PC-3 (cell line): ENCODE measurements around the gene COL27A1. TPM values are rescaled to one million over a fixed set of nuclear protein-coding genes. Genes with fewer than 3 reads are reported as not detected.

Experiments
- ATAC-seq: fragments of 200-7000 bp; cut with Tn5 transposase; 2 replicates; pipeline ENCODE4 v1.9.1; 2020; ENCODE audit warnings: mild to moderate bottlenecking, moderate library complexity
- Bru-seq: library from RNA; stranded (reverse); fragments of 400-500 nt; gene quantifications from one replicate; lab custom pipeline; 2021; lab: Mats Ljungman, UMichigan
- BruChase-seq, 2 experiments: library from RNA; stranded (reverse); fragments of 400-500 nt; gene quantifications; one replicate each; lab custom pipeline; 2021; lab: Mats Ljungman, UMichigan
- BruUV-seq: library from RNA; stranded (reverse); fragments of 400-500 nt; replicated peaks from 2 replicates; lab custom pipeline; 2021; lab: Mats Ljungman, UMichigan
- CTCF ChIA-PET: fragments of 300-600 bp; sonication (Branson Sonifier 250); formaldehyde crosslinking; loops from one replicate; lab custom pipeline; 2022; ENCODE audit warnings: antibody characterized with exemption; lab: Charles Lee
- POLR2A ChIA-PET: fragments of 300-600 bp; sonication (Branson Sonifier 250); formaldehyde crosslinking; loops from one replicate; lab custom pipeline; 2022; ENCODE audit warnings: antibody characterized with exemption; ENCODE audit not compliant: unreplicated experiment; lab: Charles Lee
- DNase-seq: peaks from one replicate; pipeline ENCODE4 v3.0.0-alpha.2; 2015
- H2AFZ ChIP-seq: fragments of 300-600 bp; sonication (generic); 2 replicates; pipeline ENCODE4 v1.6.0; 2016; ENCODE audit warnings: antibody characterized with exemption, low read length
- H3F3A ChIP-seq: fragments of 300-600 bp; sonication (generic); one replicate; pipeline ENCODE4 v1.6.0; 2017; ENCODE audit warnings: antibody characterized with exemption, low read length, control low read depth, mild to moderate bottlenecking; ENCODE audit not compliant: unreplicated experiment
- H3K27ac ChIP-seq: fragments of 300-600 bp; sonication (generic); 2 replicates; pipeline ENCODE4 v1.5.1; 2016; ENCODE audit warnings: mild to moderate bottlenecking, low read length
- H3K27me3 ChIP-seq: fragments of 300-600 bp; sonication (generic); 2 replicates; pipeline ENCODE4 v1.6.1; 2016; ENCODE audit warnings: low read length, mixed read lengths
- H3K36me3 ChIP-seq: fragments of 300-600 bp; sonication (generic); 2 replicates; pipeline ENCODE4 v1.6.1; 2016; ENCODE audit warnings: low read depth, mixed run types, low read length, mixed read lengths
- H3K4me1 ChIP-seq: fragments of 300-600 bp; sonication (generic); 2 replicates; pipeline ENCODE4 v1.5.1; 2016; ENCODE audit warnings: low read length; ENCODE audit not compliant: insufficient read depth
- H3K4me2 ChIP-seq: fragments of 300-600 bp; sonication (generic); 2 replicates; pipeline ENCODE4 v1.6.0; 2016; ENCODE audit warnings: low read length
- H3K4me3 ChIP-seq: fragments of 300-600 bp; sonication (generic); 2 replicates; pipeline ENCODE4 v1.5.1; 2016; ENCODE audit warnings: mild to moderate bottlenecking, low read length, mixed read lengths
- H3K79me2 ChIP-seq: fragments of 300-600 bp; sonication (generic); 2 replicates; pipeline ENCODE4 v1.6.1; 2017; ENCODE audit warnings: low read length, mixed read lengths
- H3K9ac ChIP-seq: fragments of 300-600 bp; sonication (generic); 2 replicates; pipeline ENCODE4 v1.6.0; 2016; ENCODE audit warnings: mild to moderate bottlenecking, low read length
- H3K9me2 ChIP-seq: fragments of 300-600 bp; sonication (generic); replicated peaks from 2 replicates; pipeline ENCODE4 v1.6.1; 2016; ENCODE audit warnings: mixed run types, low read length, mixed read lengths
- H3K9me3 ChIP-seq: fragments of 300-600 bp; sonication (generic); 2 replicates; pipeline ENCODE4 v1.6.1; 2016; ENCODE audit warnings: low read length, mixed read lengths
- H4K20me1 ChIP-seq: fragments of 300-600 bp; sonication (generic); 2 replicates; pipeline ENCODE4 v1.6.1; 2016; ENCODE audit warnings: low read length, mixed read lengths
- EZH2 ChIP-seq: fragments of 300-600 bp; sonication (generic); IDR thresholded peaks from one replicate; pipeline ENCODE4 v1.6.1; 2017; ENCODE audit warnings: antibody characterized with exemption, mild to moderate bottlenecking, low read length; ENCODE audit not compliant: unreplicated experiment
- EZH2phosphoT487 ChIP-seq: fragments of 300-600 bp; sonication (generic); IDR thresholded peaks from 2 replicates; pipeline ENCODE4 v1.6.1; 2018; ENCODE audit warnings: mild to moderate bottlenecking, antibody characterized with exemption, low read length, borderline replicate concordance
- intact Hi-C: fragments of 100-400 bp; cut with micrococcal nuclease; formaldehyde crosslinking; loops from 2 replicates; pipeline ENCODE4 v1.9.0; 2023
- long read RNA-seq: library from polyadenylated mRNA; unstranded; transcript quantifications from one replicate; pipeline ENCODE4 v2.0.0, GENCODE V29; 2021; ENCODE audit not compliant: unreplicated experiment
- total RNA-seq: library from RNA; depleted of rRNA; stranded (reverse); fragments of >200 nt; gene quantifications from 2 replicates; pipeline ENCODE4 v1.2.3, GENCODE V29; 2014; rRNA removed
- TF ChIP-seq, protein P1 (sequence below): fragments of 300-600 bp; sonication (generic); conservative IDR thresholded peaks from 2 replicates; pipeline ENCODE4 v1.5.1; 2017; ENCODE audit warnings: antibody characterized with exemption, low read depth, mild to moderate bottlenecking, low read length

The COL27A1 gene
- total RNA-seq (4.3 and 11.4 TPM in 2 replicates), Bru-seq, nascent RNA (percentile 36 among the genes with signal in this experiment), BruChase-seq, experiment 1, labeled RNA remaining after a 6-hour chase (percentile 38 among the genes with signal in this experiment), BruChase-seq, experiment 2, labeled RNA remaining after a 2-hour chase (percentile 40 among the genes with signal in this experiment)
- long read RNA-seq, partial matches to known transcripts: 6 of 11 reads
- long read RNA-seq, other reads (novel, unspliced or antisense): 5 of 11 reads

GRCh38 chr9:114155263-114155994, at the start of gene COL27A1:
COL27A1 (plus strand) TSS chr9:114155537; CDS start chr9:114155951, 414 bp downstream.
- peak; percentile 67 for DNase-seq
- Histone ChIP-seq H2AFZ (peak within 1 kb of the TSS; percentile 90), H3K27ac (no peak within 1 kb of the TSS), H3K9me3 (no peaks in the 10 kb centered on the region), H4K20me1 (no peaks in the 10 kb centered on the region), H3K4me1 (peaks cover 10% of the 10 kb centered on the region), H3F3A (no peaks in the 10 kb centered on the region), H3K79me2 (no peaks in the 10 kb centered on the region), H3K9me2 (no peaks in the 10 kb centered on the region), H3K9ac (peak within 1 kb of the TSS; percentile 51; the same call in 1 of the 2 replicates), H3K4me3 (peak within 1 kb of the TSS; percentile 72), H3K36me3 (no peaks in the 10 kb centered on the region), H3K4me2 (peak within 1 kb of the TSS; percentile 89), H3K27me3 (no peaks in the 10 kb centered on the region)
- ChIA-PET CTCF (interaction anchor here (0.6 to 1.0 kb wide), 2 partner anchors 119 to 136 kb away, joined by 3 read pairs; no protein-coding TSS in a partner anchor), POLR2A (no interaction called here)
- ATAC-seq: peak; percentile 84
- no peak for TF ChIP-seq EZH2
- TF ChIP-seq, protein P1, sequence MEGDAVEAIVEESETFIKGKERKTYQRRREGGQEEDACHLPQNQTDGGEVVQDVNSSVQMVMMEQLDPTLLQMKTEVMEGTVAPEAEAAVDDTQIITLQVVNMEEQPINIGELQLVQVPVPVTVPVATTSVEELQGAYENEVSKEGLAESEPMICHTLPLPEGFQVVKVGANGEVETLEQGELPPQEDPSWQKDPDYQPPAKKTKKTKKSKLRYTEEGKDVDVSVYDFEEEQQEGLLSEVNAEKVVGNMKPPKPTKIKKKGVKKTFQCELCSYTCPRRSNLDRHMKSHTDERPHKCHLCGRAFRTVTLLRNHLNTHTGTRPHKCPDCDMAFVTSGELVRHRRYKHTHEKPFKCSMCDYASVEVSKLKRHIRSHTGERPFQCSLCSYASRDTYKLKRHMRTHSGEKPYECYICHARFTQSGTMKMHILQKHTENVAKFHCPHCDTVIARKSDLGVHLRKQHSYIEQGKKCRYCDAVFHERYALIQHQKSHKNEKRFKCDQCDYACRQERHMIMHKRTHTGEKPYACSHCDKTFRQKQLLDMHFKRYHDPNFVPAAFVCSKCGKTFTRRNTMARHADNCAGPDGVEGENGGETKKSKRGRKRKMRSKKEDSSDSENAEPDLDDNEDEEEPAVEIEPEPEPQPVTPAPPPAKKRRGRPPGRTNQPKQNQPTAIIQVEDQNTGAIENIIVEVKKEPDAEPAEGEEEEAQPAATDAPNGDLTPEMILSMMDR: peak; percentile 73
- intact Hi-C loops: loop anchor here (1.0 to 5.0 kb wide), 3 partner anchors 73 to 136 kb away; no protein-coding TSS in a partner anchor
- BruUV-seq: no TSS peak

GRCh38 chr9:114107286-114108001, 47.9 kb upstream of the COL27A1 start:
- Histone ChIP-seq H3K27me3 (no peaks in the 10 kb centered on the region), H3K36me3 (no peaks in the 10 kb centered on the region), H3K79me2 (no peaks in the 10 kb centered on the region), H3K4me3 (no peak overlapping the region), H3K4me2 (no peak overlapping the region), H3K27ac (no peak overlapping the region), H3K9ac (no peak overlapping the region), H2AFZ (peak overlapping the region; percentile 59), H4K20me1 (no peaks in the 10 kb centered on the region), H3K9me3 (no peaks in the 10 kb centered on the region), H3K9me2 (no peaks in the 10 kb centered on the region), H3F3A (no peaks in the 10 kb centered on the region), H3K4me1 (peaks cover 19% of the 10 kb centered on the region)
- intact Hi-C loops: loop anchor here (1.0 to 5.0 kb wide), 4 partner anchors 25 to 184 kb away; no protein-coding TSS in a partner anchor
- TF ChIP-seq, protein P1: no peak
- TF ChIP-seq EZH2phosphoT487: no peak
- no peak for TF ChIP-seq EZH2
- no peak for DNase-seq
- ChIA-PET CTCF (interaction anchor here (1.3 kb wide), 1 partner anchor 184 kb away, joined by 7 read pairs; no protein-coding TSS in a partner anchor), POLR2A (no interaction called here)
- ATAC-seq: no peak
- BruUV-seq: no TSS peak
